GM21381 (cell line): ENCODE results near the gene SLITRK3.
"Not testable (repeated sequence)": the region's sequence is repeated elsewhere in the genome, so short reads cannot be mapped to it uniquely, and the experiment has no call there.

Source experiments
- ATAC-seq: cut with Tn5 transposase; IDR thresholded peaks from one replicate; pipeline ENCODE4 v1.9.1; 2021; ENCODE audit warnings: mild to moderate bottlenecking, moderate library complexity; ENCODE audit not compliant: unreplicated experiment

The SLITRK3 gene

GRCh38 chr3:165192610-165193192 lies 3.5 kb downstream of the SLITRK3 start:
- no peak for ATAC-seq

- ATAC-seq: no peak
These were observed 4.7 kb downstream of the SLITRK3 start for GRCh38 chr3:165191491-165191890.

- no peak for ATAC-seq
These were observed 7.7 kb downstream of the SLITRK3 start for GRCh38 chr3:165188452-165188851.

DNA sequence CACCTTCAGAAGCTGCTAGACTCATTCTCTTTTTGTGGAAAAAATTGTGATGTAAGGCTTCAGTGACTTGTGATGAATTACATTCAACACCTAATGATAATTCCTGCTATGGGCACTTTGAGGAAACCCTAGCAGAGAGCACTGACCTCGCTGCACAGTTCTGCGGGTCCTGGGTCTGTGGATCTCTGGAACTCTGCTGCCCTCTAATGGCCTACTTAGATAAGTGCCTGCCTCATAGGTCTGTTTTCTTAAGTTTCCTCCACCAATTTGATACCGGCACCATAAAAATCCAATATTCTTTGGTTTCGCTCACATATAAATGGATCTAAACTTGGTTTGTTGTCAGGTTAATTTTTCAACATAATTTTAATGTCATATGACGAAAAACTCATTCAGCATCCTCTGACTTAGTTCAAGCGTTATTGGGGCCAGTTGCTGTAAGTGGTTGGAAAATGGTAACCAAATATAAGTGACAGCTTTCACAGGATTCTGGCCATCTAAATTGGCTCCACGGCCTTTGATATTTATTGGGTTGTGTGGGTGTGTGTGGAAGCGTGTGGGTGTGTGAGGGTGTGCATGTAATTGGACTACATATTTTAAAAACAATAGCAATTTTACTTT lies 10.4 kb downstream of the SLITRK3 start:
- peak; percentile 99 for ATAC-seq

DNA sequence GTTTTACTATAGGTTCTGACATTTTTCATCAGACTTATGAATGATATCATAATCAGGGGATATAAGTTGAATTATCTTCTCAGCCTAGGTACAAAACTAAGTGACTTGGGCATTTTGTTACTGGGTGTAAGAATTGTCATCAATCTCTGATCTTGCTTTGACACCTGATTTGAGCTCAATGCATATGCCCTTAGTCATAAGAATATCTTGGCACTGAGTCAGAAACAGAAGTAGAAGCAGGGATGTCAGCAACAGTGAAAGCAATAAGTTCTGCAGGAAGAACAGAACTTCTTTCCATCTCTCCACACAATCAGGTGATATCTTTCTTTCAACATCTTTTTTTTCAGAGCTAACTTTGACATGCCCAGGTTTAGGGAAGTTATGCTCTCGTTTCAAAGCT lies 14.6 kb downstream of the SLITRK3 start:
- no peak for ATAC-seq

GRCh38 chr3:165170236-165170635 lies 25.9 kb downstream of the SLITRK3 start:
- ATAC-seq: no peak

DNA sequence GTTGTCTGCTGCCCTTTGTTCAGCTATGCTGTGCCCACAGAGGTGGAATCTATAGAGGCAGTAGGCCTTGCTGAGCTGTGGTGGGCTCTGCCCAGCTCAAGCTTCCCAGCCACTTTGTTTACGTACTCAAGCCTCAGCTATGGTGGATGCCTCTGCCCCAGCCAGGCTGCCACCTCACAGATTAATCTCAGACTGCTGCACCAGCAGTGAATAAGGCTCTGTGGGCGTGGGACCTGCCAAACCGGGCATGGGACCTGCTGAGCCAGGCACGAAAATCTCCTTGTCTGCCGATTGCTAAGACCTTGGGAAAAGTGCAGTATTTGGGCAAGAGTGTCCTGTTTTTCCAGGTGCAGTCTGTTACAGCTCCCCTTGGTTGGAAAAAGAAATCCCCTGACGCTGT lies 26.8 kb downstream of the SLITRK3 start:
- no peak for ATAC-seq

- ATAC-seq: no peak
These were observed 33.3 kb downstream of the SLITRK3 start for GRCh38 chr3:165162883-165163282.

GRCh38 chr3:165159760-165160421 lies 36.3 kb downstream of the SLITRK3 start:
- no peak for ATAC-seq

DNA sequence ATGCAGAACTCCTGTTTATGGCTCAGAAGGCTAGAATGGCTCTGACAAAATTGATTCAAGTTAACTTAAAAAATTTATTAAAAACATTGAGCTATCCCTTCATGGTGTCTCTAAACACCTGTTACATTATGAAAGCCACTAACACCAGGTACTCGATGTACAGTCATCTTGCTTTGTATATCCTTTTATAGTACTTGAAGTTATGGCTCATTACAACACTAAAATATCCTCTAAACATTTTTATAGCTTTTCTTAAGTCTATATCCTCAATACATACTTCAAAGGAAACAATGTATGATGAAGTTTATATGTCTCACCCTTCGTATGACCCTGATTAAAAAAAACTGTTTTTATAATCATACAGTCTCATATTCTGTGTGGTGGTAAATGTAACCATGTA lies 38.2 kb downstream of the SLITRK3 start:
- ATAC-seq: no peak

- ATAC-seq: no peak
These were observed 39.3 kb downstream of the SLITRK3 start for GRCh38 chr3:165156757-165157420.

GRCh38 chr3:165148876-165149441 lies 47.2 kb downstream of the SLITRK3 start:
- no peak for ATAC-seq

- ATAC-seq: no peak
These were observed 51.9 kb downstream of the SLITRK3 start for GRCh38 chr3:165144271-165144670.

DNA sequence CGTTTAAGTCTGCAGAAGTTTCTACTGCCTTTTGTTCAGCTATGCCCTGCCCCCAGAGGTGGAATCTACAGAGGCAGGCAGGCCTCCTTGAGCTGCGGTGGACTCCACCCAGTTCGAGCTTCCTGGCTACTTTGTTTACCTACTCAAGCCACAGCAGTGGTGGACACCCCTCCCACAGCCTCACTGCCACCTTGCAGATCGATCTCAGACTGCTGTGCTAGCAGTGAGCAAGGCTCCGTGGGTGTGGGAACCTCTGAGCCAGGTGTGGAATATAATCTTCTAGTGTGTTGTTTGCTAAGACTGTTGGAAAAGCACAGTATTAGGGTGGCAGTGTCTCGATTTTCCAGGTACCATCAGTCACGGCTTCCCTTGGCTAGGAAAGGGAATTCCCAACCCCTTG lies 56.3 kb downstream of the SLITRK3 start:
- not testable (repeated sequence) for ATAC-seq
